ENCODE results near the gene PDCD4. TPM values are rescaled to one million over a fixed set of nuclear protein-coding genes. Genes with fewer than 3 reads are reported as not detected.

PDCD4 gene
- total RNA-seq, 1 experiment from 2014 or later = 19.4 TPM

DNA sequence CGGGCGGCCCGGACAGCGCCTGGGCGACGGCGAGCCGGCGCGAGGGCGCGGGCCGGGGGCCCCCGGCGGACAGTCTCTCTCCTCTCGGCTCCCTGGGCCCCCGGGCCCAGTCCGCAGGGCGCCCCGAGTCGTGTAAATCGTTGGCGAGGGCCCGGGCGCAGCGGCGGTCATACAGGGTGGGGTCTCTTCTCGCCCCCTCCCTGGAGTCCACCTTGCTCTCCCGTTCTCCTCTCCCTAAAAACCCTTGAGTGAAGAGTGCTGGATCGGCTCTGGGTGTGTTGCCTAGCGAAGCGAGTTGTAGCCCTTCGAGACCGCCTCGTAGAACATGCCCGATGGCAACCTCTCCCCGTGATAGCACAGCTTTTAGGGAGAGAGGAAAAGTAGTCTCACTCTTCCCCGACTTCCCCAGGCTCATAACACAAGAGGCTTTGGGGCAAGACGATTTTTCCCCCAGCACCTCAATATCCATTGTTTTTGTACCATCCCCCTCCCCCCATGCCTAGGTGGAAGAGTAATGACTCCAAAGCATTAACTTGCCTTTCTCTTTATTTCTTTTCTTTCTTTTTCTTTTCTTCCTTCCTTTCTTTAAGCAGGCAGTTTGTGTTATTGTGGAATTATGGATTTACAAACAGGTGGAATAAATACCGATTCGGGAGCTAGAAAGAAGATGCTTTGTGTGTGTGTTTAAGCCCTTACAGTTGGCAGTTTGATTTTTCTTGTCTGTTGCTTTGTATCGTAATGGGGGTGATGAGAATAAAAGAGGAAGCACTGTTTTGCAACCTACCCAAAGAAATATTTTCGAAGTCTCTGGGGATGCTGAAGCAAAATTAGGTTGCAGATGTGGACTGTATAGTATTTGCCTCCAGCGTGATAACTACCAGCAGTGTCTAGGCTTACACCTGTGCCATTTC is 48.5 kb downstream of the PDCD4 start:
- Histone ChIP-seq H3K27me3 (ENCODE audit: low read length) (no peaks in the 10 kb centered on the region), H3F3A (ENCODE audit: low read length, unreplicated experiment) (no peaks in the 10 kb centered on the region), H3K9me3 (ENCODE audit: low read length) (no peaks in the 10 kb centered on the region), H3K9ac (ENCODE audit: low read length) (peak overlapping the region; percentile 69), H3K4me3 (ENCODE audit: low read length) (peak overlapping the region; percentile 83), H3K4me2 (ENCODE audit: low read length) (peak overlapping the region; percentile 85), H3K9me2 (replicated peaks; ENCODE audit: low read length) (no peaks in the 10 kb centered on the region), H3K27ac (ENCODE audit: low read length) (0 out of 2 replicates have a peak overlapping the region, but pooled peaks have one; percentile 17), H3K79me2 (ENCODE audit: low read length) (peaks cover 61% of the 10 kb centered on the region), H2AFZ (ENCODE audit: low read length) (no peak overlapping the region), H4K20me1 (ENCODE audit: low read length) (peaks cover 8% of the 10 kb centered on the region; the same call in 1 of the 2 replicates), H3K4me1 (ENCODE audit: insufficient read depth, low read length) (peaks cover 40% of the 10 kb centered on the region), H3K36me3 (ENCODE audit: low read depth, low read length) (no peaks in the 10 kb centered on the region)
- BruUV-seq (replicated peaks) = TSS peak; percentile 50
- ATAC-seq = no peak
- DNase-seq = peak; percentile 21
- ChIA-PET CTCF (interaction anchor here (0.6 kb wide), 1 partner anchor 25 kb away, joined by 5 read pairs; no protein-coding TSS in a partner anchor), POLR2A (ENCODE audit: unreplicated experiment) (no interaction called here)
- intact Hi-C loops (cut with micrococcal nuclease) = loop anchor here (2.0 to 5.0 kb wide), 5 partner anchors 38 to 613 kb away; no protein-coding TSS in a partner anchor
- TF ChIP-seq EZH2phosphoT487 (IDR thresholded peaks at IDR 0.05; ENCODE audit: borderline replicate concordance, low read length) (no peak), EZH2 (IDR thresholded peaks at IDR 0.05; ENCODE audit: low read length, unreplicated experiment) (no peak)

DNA sequence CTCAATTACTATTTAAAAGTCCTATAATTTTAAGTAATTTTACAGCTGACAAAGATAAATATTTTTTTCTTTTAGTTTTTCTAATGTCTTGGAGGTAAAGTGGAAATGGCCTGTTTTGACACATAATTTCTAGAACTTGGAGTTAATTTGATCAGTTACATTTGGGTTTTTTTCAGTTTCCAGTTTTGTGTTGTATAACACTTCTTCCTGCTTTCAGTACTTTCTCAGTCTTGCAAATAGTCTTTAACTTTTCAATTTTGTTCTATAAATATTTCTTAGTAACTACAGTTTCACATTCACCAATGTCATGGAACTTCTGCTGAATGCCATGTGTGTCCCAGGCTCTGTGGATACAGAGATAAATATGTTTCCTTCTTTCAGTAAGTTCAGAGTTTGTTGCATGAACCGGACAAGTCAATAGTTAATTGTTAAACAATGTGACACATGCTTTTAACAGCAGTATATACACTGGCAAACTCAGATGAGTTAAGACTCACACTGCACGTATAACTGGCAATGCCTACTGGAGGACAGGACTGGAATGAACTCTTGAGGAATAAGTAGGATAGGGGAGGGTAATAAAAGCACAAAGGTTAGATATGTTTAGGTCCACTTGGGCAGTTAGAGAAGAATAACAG is 52.2 kb downstream of the PDCD4 start:
- no peaks in the 10 kb centered on the region for H3K36me3 ChIP-seq (ENCODE audit: low read depth, low read length)
- H3K27ac ChIP-seq (ENCODE audit: low read length) = no peak overlapping the region
- no peak overlapping the region for H3K4me3 ChIP-seq (ENCODE audit: low read length)
- H4K20me1 ChIP-seq (ENCODE audit: low read length) = peaks cover 8% of the 10 kb centered on the region; the same call in 1 of the 2 replicates
- POLR2A ChIA-PET (ENCODE audit: unreplicated experiment) = no interaction called here
- DNase-seq (peak; percentile 27), ATAC-seq (0 out of 2 replicates have a peak, but pooled peaks have one; percentile 3)
- CTCF ChIA-PET = no interaction called here
- H3K9me3 ChIP-seq (ENCODE audit: low read length) = no peaks in the 10 kb centered on the region
- peaks cover 89% of the 10 kb centered on the region for H3K79me2 ChIP-seq (ENCODE audit: low read length)
- no peaks in the 10 kb centered on the region for H3F3A ChIP-seq (ENCODE audit: low read length, unreplicated experiment)
- no peak overlapping the region for H2AFZ ChIP-seq (ENCODE audit: low read length)
- H3K27me3 ChIP-seq (ENCODE audit: low read length) = no peaks in the 10 kb centered on the region
- no peak overlapping the region for H3K9ac ChIP-seq (ENCODE audit: low read length)
- no peaks in the 10 kb centered on the region for H3K9me2 ChIP-seq (replicated peaks; ENCODE audit: low read length)
- intact Hi-C loops (cut with micrococcal nuclease) = no loop called here
- H3K4me1 ChIP-seq (ENCODE audit: insufficient read depth, low read length) = peaks cover 19% of the 10 kb centered on the region
- no TSS peak for BruUV-seq (replicated peaks)
- 0 out of 2 replicates have a peak overlapping the region, but pooled peaks have one; percentile 9 for H3K4me2 ChIP-seq (ENCODE audit: low read length)
- TF ChIP-seq EZH2 (IDR thresholded peaks at IDR 0.05; ENCODE audit: low read length, unreplicated experiment) = no peak
- TF ChIP-seq EZH2phosphoT487 (IDR thresholded peaks at IDR 0.05; ENCODE audit: borderline replicate concordance, low read length) = no peak
- TF ChIP-seq, protein P1, sequence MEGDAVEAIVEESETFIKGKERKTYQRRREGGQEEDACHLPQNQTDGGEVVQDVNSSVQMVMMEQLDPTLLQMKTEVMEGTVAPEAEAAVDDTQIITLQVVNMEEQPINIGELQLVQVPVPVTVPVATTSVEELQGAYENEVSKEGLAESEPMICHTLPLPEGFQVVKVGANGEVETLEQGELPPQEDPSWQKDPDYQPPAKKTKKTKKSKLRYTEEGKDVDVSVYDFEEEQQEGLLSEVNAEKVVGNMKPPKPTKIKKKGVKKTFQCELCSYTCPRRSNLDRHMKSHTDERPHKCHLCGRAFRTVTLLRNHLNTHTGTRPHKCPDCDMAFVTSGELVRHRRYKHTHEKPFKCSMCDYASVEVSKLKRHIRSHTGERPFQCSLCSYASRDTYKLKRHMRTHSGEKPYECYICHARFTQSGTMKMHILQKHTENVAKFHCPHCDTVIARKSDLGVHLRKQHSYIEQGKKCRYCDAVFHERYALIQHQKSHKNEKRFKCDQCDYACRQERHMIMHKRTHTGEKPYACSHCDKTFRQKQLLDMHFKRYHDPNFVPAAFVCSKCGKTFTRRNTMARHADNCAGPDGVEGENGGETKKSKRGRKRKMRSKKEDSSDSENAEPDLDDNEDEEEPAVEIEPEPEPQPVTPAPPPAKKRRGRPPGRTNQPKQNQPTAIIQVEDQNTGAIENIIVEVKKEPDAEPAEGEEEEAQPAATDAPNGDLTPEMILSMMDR (conservative IDR thresholded peaks at IDR 0.05; ENCODE audit: low read depth, low read length) = no peak

DNA sequence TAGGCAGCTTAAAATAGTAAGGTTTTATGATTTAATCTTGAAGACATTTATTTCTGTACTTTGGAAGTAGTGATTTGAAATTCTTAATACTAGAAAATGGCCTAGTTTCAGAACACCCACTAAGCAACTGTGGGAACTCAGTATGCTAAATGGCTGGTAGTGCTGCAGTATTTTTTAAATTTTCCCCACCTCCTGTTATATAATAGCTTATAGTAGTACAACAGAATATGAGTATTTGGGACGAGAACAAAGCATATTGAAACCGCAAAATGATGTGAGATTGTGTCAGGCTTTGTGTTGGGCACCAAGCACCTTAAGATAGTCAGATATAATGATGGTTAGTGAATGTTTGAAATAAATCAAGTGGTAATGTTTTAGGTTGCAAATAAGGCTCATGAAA is 55.7 kb downstream of the PDCD4 start:
- intact Hi-C loops (cut with micrococcal nuclease) = no loop called here
- H3K9ac ChIP-seq (ENCODE audit: low read length) = no peak overlapping the region
- H3K27ac ChIP-seq (ENCODE audit: low read length) = no peak overlapping the region
- H3K4me3 ChIP-seq (ENCODE audit: low read length) = no peak overlapping the region
- H3K27me3 ChIP-seq (ENCODE audit: low read length) = no peaks in the 10 kb centered on the region
- no peaks in the 10 kb centered on the region for H3K36me3 ChIP-seq (ENCODE audit: low read depth, low read length)
- no peak overlapping the region for H2AFZ ChIP-seq (ENCODE audit: low read length)
- POLR2A ChIA-PET (ENCODE audit: unreplicated experiment) = no interaction called here
- H3K9me3 ChIP-seq (ENCODE audit: low read length) = no peaks in the 10 kb centered on the region
- no TSS peak for BruUV-seq (replicated peaks)
- no peaks in the 10 kb centered on the region for H3K9me2 ChIP-seq (replicated peaks; ENCODE audit: low read length)
- peaks cover 98% of the 10 kb centered on the region for H3K79me2 ChIP-seq (ENCODE audit: low read length)
- no peaks in the 10 kb centered on the region; the same call in 1 of the 2 replicates for H4K20me1 ChIP-seq (ENCODE audit: low read length)
- no peak for DNase-seq
- ATAC-seq = no peak
- CTCF ChIA-PET = no interaction called here
- TF ChIP-seq EZH2 (IDR thresholded peaks at IDR 0.05; ENCODE audit: low read length, unreplicated experiment) = no peak
- TF ChIP-seq, protein P1 (conservative IDR thresholded peaks at IDR 0.05; ENCODE audit: low read depth, low read length) = no peak
- no peak for TF ChIP-seq EZH2phosphoT487 (IDR thresholded peaks at IDR 0.05; ENCODE audit: borderline replicate concordance, low read length)
- H3F3A ChIP-seq (ENCODE audit: low read length, unreplicated experiment) = no peaks in the 10 kb centered on the region
- no peak overlapping the region for H3K4me2 ChIP-seq (ENCODE audit: low read length)
- peaks cover 18% of the 10 kb centered on the region; the same call in 1 of the 2 replicates for H3K4me1 ChIP-seq (ENCODE audit: insufficient read depth, low read length)
